ENCODE data around the gene OLFML1. TPM values are rescaled to one million over a fixed set of nuclear protein-coding genes. Genes with fewer than 3 reads are reported as not detected.

OLFML1 gene
- polyA plus RNA-seq, 2 of the 4 experiments (the other 2 are of a cell fraction) = not detected

DNA sequence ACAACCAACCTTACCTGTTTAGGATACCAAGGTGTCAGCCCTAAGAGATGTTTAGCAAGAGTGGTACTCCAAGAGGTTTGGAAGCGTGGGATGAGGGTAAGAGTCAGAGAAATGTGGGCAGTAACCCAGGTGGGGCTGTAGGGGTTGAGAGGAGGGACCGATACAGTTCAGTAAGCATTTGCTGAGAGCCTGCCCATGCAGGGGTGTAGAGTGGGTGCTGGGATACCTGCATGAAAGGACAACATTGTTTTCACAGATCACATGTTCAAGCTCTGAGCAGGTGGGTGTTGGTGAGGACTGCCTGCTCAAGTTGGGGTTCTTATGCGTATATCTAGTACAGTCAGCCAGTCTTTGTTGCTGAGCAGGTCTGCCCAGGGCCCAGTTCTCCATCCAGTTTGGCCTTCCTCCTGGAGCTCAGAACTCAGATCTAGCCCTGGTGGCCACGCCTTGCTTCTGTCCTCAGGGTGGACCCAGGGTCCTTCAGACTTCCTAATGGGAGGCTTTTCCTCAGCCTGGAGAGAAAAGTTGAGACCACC lies 43.3 kb downstream of the OLFML1 start:
- POLR2A ChIA-PET = interaction anchor here (0.5 kb wide), 1 partner anchor 162 kb away, joined by 4 read pairs; no protein-coding TSS in a partner anchor
- no peaks in the 10 kb centered on the region for H3K4me1 ChIP-seq
- TF ChIP-seq FOXS1 (CRISPR knock-in tag; IDR thresholded peaks at IDR 0.05) (no peak), SMC3 (IDR thresholded peaks at IDR 0.05) (no peak)
- H3K9me3 ChIP-seq = no peaks in the 10 kb centered on the region
- CTCF ChIA-PET = interaction anchor here (0.7 to 2.6 kb wide), 3 partner anchors 11 to 137 kb away, joined by 3 to 11 read pairs (median 11); no protein-coding TSS in a partner anchor
- 70% methylated on average over 4 of the region's 4 CpGs for WGBS (ENCODE audit: missing lambda C conversion rate)
- FAIRE-seq = no peak
- H3K4me2 ChIP-seq = no peak overlapping the region
- H3K27ac ChIP-seq = no peak overlapping the region
- no peak overlapping the region for H3K4me3 ChIP-seq
- no peak for ATAC-seq
- DNase-seq (ENCODE audit: low read depth in 1 of 2, low spot score in 1 of 2) = no peak

- no peak overlapping the region for H3K4me3 ChIP-seq
- ATAC-seq = no peak
- H3K4me2 ChIP-seq = no peak overlapping the region
- no peaks in the 10 kb centered on the region for H3K9me3 ChIP-seq
- CTCF ChIA-PET = interaction anchor here (0.6 to 3.2 kb wide), 7 partner anchors 9 to 136 kb away, joined by 3 to 11 read pairs (median 7); partner anchors contain the start of gene PPFIBP2
- TF ChIP-seq ZC3H11A (IDR thresholded peaks at IDR 0.05) (no peak), RARB (CRISPR knock-in tag; IDR thresholded peaks at IDR 0.05) (no peak), HOXB13 (CRISPR knock-in tag; IDR thresholded peaks at IDR 0.05; ENCODE audit: low read depth) (no peak), JUNB (IDR thresholded peaks at IDR 0.05) (no peak), CBX8 (IDR thresholded peaks at IDR 0.05) (no peak)
- no peak for FAIRE-seq
- no peaks in the 10 kb centered on the region for H3K4me1 ChIP-seq
- DNase-seq (ENCODE audit: low read depth in 1 of 2, low spot score in 1 of 2) = no peak
- no peak overlapping the region for H3K27ac ChIP-seq
- 52% methylated on average over 1 of the region's 1 CpG for WGBS (ENCODE audit: missing lambda C conversion rate)
- POLR2A ChIA-PET = no interaction called here
Measured at GRCh38 chr11:7530013-7530640, 44.8 kb downstream of the OLFML1 start.

- CTCF ChIA-PET = interaction anchor here (0.6 to 3.2 kb wide), 7 partner anchors 10 to 135 kb away, joined by 3 to 11 read pairs (median 7); partner anchors contain the start of gene PPFIBP2
- TF ChIP-seq ZNF302 (CRISPR knock-in tag; IDR thresholded peaks at IDR 0.05) (no peak), SREBF2 (IDR thresholded peaks at IDR 0.05) (no peak), ZFP36 (IDR thresholded peaks at IDR 0.05; ENCODE audit: borderline replicate concordance, partially characterized antibody) (no peak), RCOR1 (IDR thresholded peaks at IDR 0.05; ENCODE audit: low read depth, low read length) (no peak), FOXS1 (CRISPR knock-in tag; IDR thresholded peaks at IDR 0.05) (no peak), ZC3H11A (IDR thresholded peaks at IDR 0.05) (no peak), HEYL (CRISPR knock-in tag; IDR thresholded peaks at IDR 0.05) (no peak), NFE2L2 (conservative IDR thresholded peaks at IDR 0.05; ENCODE audit: low read length) (no peak), HES2 (IDR thresholded peaks at IDR 0.05) (no peak), HOXB13 (CRISPR knock-in tag; IDR thresholded peaks at IDR 0.05; ENCODE audit: low read depth) (no peak)
- TF ChIP-seq, protein P1, sequence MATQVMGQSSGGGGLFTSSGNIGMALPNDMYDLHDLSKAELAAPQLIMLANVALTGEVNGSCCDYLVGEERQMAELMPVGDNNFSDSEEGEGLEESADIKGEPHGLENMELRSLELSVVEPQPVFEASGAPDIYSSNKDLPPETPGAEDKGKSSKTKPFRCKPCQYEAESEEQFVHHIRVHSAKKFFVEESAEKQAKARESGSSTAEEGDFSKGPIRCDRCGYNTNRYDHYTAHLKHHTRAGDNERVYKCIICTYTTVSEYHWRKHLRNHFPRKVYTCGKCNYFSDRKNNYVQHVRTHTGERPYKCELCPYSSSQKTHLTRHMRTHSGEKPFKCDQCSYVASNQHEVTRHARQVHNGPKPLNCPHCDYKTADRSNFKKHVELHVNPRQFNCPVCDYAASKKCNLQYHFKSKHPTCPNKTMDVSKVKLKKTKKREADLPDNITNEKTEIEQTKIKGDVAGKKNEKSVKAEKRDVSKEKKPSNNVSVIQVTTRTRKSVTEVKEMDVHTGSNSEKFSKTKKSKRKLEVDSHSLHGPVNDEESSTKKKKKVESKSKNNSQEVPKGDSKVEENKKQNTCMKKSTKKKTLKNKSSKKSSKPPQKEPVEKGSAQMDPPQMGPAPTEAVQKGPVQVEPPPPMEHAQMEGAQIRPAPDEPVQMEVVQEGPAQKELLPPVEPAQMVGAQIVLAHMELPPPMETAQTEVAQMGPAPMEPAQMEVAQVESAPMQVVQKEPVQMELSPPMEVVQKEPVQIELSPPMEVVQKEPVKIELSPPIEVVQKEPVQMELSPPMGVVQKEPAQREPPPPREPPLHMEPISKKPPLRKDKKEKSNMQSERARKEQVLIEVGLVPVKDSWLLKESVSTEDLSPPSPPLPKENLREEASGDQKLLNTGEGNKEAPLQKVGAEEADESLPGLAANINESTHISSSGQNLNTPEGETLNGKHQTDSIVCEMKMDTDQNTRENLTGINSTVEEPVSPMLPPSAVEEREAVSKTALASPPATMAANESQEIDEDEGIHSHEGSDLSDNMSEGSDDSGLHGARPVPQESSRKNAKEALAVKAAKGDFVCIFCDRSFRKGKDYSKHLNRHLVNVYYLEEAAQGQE (IDR thresholded peaks at IDR 0.05) = no peak
- ATAC-seq (no peak), DNase-seq (ENCODE audit: low read depth in 1 of 2, low spot score in 1 of 2) (no peak), FAIRE-seq (no peak)
- H3K27ac ChIP-seq = no peak overlapping the region
- H3K9me3 ChIP-seq = no peaks in the 10 kb centered on the region
- POLR2A ChIA-PET = no interaction called here
- no peak overlapping the region for H3K4me2 ChIP-seq
- no peak overlapping the region for H3K4me3 ChIP-seq
- no peaks in the 10 kb centered on the region for H3K4me1 ChIP-seq
Measured at GRCh38 chr11:7531011-7531410, 45.7 kb downstream of the OLFML1 start.
